GM18511 (cell line): Measurements from ENCODE around the gene HOTAIR.

Source experiments
- ATAC-seq: cut with Tn5 transposase; IDR thresholded peaks from one replicate; pipeline ENCODE4 v1.9.1; 2021; ENCODE audit warnings: mild to moderate bottlenecking, moderate library complexity; ENCODE audit not compliant: unreplicated experiment

The HOTAIR gene

DNA sequence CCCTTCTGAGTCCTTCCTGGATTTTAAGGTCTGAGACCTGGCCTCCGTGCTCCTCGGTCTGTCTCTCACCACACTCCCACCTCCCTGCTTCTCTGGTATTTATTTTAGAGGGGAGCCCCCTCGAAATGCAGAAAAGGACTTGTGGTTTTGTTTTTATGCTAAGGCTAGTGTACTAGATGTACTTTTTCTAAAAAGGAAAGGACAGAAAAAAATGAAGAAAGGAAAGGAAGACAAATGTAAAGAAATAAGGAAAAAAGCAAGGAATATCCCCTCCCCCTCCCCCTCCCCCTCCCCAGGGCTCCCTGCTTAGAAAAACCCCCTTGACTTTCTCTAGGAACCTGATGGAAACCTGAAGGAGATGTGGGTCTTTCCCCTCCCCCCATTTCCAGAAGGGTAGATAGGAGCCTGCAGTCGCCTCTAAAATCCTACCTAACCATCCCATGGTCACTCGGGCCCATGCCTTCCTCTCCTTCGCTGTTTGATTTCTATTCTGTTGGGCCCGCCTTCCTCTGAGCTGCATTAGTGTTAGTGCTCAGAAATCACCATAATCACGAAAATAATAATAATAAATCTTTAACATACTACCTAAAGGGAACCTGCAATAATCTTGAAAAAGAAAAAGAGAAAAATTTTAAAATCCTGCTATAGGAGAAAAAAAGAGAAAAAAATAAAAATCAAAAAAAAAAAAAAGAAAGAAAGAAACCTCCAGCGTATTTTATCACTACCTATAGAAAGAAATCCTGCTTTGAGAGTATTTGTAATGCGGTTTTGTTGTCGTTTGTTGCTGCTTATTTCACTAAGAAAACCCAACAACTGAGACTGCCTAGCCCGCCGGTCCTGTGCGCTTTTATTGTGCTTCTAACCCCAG is 37.1 kb upstream of the HOTAIR start:
- no peak for ATAC-seq

DNA sequence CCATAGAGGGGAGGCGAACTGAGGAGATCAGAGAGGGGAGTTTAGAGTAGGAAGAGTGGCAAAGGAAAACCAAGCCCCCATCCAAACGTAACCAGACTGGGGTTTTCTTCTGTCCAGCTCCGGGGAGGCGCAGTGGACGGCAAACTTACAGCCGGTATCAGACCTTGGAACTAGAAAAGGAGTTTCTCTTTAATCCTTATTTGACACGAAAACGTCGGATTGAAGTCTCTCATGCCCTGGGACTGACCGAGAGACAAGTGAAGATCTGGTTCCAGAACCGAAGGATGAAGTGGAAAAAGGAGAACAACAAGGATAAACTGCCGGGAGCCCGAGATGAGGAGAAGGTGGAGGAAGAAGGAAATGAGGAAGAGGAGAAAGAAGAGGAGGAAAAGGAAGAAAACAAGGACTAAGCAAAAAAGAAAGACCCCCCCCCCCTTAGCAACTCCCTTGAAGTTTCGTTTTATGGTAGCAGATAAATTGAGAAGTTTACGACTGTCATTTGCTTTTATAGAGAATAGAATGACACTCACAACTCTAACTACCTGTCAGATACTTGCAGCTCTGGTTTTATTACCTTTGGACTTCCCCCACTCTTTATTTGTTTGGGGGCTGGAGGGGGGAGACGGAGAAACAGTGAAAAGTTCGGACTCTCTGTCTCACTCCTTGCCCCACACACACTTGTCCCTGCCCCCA is 36.4 kb upstream of the HOTAIR start:
- ATAC-seq: no peak

DNA sequence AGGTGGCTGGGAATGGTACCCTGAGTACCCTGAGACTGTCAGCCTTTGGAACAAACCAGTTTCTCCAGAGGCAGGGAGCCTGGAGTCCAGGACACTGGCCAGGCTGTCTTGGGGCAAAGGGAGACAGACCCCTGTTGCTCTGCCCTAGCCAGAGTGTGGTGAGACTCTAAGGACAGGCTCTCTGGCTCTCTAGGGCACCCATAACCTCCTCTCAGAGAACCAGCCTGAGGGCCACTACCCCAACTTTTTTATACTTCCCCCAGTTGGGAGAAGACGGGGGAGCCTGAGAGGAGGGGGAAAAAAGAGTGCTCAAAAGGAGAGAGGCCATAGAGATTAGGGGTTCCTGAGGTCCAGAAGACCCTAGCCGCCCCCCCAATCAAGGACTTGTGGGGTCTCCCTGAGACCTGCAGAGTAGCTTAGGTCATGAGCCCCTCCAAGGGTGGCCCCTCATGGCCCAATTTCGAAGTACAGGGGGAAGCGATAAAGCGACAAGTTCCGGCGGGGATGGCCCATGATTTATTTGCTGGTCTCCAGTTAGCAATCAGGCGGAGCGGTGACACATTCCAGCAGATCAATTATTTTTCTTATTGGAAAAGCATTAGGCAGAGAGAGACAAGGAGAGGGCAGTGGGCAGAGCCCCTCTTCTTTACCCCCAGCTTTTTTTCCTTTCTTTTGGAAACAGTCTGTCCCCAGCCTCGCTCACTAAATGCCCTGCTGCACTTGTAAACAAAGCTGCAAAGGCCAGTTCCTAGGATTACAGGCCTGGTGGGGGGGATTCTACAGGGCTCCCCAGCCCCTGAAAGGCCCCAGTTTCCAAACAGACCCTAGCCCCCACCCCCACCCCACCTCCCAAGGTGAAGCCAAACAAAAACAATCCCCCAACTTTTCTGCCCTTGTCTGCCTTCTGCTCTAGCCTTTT is 35.6 kb upstream of the HOTAIR start:
- ATAC-seq: no peak

DNA sequence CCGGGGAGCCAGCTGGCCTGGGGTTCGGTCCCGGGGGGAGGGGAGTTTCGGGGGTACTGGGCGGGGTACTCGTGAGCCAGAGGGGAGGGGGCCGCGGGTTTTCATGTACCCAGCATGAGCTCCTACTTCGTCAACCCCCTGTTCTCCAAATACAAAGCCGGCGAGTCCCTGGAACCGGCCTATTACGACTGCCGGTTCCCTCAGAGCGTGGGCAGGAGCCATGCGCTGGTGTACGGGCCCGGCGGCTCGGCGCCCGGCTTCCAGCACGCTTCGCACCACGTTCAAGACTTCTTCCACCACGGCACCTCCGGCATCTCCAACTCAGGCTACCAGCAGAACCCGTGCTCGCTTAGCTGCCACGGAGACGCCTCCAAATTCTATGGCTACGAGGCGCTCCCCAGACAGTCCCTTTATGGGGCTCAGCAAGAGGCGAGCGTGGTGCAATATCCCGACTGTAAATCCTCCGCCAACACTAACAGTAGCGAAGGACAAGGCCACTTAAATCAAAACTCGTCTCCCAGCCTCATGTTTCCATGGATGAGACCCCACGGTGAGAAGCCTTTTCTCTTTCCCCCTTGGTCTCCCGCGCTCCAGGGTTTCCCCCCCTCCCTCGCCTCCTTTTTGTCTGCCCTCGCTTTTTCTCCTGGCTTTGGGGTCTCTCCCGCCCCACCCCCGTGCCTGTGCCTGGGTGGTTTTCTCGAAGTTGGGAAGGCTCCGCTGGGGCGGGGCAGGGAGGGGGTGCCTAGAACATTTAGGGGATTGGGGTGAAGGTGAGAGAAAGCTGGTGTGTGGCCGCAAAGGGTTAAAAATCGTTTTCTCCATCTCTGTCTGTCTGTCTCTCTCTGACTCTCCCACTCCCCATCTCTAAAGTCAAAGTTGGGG is 34.7 kb upstream of the HOTAIR start:
- ATAC-seq: no peak

DNA sequence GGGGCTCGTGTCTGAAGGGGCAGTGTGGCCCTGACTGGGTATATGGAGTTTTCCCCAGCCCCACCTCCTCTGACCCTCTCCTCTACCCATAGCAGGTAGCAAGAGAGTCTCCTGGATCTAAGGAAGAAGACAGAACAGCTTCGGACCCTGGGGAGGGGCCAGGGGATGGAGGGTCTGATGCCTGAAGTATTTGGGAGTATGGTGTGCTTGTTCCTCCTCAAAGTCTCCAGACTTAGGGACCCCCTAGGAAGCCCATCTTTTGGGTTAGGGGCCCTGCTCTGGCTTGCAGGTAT is 33.5 kb upstream of the HOTAIR start:
- no peak for ATAC-seq

DNA sequence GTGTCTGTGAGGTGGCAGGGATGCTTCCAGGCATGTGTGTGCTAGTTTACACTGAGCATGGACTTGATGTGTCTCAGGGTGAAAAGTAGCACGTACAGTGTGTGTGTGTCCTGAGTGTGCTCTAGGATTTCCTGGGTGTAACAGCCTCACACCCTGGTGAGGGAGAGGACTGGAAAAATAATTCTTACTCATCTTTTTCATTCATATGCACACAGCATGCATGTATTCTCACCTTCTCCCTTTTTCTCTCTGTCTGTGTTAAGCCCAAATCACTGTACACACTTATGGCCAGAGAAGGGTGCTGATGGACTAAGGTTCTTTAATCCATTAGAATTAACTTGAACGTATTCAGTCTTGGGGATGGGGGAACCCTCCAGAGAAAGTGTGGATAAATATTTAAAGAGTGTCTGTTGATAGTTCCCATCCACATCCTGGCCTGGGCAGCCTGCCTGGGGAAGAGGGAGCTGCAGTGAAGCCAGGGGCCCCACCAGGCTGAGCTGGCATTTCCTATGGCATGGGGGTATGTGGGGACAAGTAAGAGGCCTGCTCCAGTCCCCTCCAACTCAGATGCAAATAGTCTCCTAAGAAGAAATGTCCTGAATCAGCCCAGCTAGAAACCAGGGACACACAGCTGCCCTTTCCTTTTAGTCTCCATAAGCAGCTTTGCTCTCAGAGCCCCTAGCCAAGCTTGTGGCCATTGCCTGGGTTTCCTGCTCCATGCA is 32.9 kb upstream of the HOTAIR start:
- ATAC-seq: no peak

DNA sequence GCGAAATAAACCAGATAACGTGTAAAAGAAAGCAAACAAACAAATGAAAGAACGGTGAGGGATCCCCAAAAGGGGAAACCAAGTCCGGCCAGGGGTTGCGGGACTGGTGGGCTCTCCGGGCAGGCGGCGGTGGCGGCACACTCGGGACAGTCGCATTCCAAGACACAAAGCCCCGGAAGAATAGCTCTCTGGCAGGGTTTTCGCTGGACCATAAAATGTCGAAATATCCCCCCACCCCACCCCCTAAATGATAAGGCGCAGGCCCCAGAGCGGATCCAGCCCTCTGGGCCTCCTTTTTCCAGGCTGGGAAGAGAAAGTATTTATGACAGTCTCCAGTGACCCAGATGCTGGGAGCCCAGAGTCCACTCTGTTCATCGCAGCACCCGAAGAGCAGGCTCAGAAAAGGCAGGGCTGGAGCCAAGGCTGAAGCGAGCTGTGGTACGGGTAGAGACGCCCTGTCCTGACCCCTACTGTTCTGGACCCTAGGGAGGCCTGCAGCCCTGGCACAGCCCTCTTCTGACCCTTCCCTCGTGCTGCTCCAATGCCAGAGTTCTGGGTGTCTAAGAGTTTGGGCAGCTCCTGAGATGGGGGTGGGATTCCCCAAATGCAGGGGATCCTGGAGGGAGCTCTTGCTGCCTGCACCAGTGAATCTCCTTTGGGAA is 31.9 kb upstream of the HOTAIR start:
- ATAC-seq: no peak

DNA sequence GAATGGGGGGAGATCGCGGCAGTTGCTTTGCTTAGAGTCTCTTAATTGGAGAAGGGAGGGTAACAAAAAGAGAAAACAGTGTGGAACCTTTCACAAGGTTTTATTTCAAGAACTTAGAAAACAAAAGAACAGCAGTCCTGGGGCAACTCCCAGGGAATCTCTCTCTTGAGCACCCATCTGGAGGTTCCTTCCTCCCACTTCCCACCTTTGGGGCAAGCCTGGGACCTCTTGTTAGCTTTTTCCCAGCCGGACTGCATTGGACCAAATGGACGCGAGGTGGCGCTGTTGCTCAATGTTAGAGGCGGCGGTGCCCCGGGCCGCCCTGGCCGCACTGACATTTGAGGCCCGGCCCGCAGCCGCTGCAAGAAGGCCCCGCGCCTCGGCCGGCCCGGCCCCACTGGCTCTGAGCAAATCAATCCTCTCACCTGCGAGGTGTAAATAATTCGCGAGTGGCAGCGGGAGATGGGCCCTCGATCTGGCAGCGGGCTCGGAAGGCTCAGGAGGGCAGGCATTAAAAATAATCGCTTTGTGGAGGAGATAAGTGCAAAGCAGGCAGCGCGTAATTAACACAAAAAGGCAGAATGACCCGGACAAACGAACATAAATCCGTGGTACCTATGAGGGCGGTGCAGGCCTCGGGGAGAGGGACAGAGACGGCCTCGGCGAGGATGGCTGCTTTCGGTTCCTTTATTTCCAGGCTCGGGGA is 31.3 kb upstream of the HOTAIR start:
- ATAC-seq: peak; percentile 71

DNA sequence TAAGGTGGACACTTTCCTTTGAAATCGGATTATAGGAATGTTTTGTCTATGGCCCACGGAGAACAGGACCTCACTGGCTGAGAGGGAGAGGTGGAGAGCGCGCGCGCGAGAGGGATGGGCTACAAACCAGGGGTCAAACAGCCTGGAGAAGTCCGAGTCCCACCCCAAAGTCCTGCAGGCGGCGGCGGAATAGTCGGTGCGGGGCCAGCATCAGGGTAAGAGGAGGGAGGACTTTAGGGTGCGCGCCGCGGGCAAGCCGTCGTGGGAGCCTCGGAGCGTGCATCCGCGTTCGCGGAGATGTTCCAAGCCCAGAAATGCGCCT is 30.7 kb upstream of the HOTAIR start:
- no peak for ATAC-seq

DNA sequence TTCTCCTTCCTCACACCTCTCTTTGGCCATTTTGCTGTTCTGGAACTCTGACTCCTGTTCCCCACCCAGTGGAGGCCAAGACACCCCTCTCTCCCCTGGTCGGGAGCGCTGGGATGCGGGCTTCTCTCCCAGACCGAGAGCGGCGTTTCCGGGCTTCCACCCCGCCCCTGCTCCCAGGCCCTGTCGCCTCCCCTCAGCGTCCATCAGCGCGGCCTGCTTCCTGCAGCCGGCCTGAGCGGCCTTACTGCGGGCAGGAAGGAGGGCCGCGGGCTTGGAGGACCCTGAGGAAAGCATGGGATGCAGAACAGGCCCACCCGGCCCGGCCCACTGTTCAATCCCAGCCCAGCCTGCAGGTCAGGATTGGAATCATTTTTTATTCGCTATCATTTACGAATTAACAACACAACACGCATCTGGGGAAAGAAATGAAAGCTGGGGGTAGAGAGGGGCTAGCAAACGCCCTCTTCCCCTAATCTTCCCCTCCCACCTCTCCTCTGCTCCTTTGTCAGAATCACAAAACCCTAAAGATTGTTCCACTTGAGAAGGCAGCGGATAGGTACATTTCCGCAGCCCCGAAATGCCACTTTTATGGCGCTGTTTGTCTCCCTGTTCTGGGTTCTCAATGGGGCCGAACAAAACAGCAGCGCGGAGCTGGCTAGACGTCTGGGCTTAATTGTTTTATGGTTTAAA is 30.2 kb upstream of the HOTAIR start:
- ATAC-seq: no peak

DNA sequence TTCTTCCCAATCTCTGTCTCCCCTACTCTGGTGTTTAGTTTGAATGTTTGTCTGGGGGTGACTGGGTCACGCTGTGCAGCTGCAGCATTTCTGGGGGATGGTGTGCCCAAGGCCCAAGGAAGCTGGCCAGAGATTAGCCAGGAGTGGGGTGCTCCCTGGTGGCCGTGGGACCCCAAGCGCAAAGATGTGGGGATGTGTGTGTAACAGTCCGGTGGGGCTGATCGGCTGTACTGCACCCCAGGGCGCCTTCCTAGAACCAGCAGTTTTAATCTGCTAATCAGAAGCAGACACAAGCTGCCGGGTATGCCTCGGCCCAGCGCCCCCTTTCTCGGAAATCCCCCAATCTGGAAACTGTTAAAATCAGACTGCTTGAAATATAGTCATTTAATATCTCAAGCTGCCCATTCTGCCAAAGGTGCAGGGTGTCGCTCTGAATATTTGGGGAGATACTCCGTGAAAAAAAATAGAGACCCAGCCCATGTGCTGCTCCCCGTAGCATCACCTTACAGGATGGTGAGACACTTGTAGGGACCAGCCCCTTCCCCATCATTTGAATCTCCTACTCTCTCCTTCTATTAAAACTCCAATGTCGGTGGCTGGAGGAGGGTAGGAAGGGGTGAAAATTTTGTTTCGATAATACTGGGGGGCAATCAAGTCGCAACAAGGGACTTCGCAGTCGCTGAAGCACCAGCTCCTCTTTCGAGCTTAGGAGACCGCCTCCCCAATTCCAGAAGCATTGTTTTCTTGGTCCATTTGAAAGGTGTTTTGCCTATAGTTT is 29.5 kb upstream of the HOTAIR start:
- ATAC-seq: no peak

DNA sequence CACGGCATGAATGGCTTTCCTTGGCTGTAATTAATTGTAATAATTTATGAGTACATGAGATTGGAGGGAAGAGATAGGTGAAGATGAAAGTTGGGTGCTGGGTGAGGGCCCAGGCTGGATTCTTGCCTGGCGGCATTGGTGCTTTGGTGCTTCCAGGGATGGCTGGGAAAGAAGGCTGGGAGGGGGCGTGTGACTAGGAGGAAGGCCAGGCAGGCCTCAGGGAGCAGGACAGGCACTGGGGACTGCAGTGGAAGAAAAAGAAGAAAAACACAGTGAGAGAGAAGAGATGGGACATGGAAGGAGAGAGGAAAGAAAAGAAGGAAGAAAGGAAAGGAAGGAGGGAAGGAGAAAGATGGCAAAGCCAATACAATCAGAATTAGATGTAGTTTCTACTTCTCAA is 28.9 kb upstream of the HOTAIR start:
- ATAC-seq: no peak

DNA sequence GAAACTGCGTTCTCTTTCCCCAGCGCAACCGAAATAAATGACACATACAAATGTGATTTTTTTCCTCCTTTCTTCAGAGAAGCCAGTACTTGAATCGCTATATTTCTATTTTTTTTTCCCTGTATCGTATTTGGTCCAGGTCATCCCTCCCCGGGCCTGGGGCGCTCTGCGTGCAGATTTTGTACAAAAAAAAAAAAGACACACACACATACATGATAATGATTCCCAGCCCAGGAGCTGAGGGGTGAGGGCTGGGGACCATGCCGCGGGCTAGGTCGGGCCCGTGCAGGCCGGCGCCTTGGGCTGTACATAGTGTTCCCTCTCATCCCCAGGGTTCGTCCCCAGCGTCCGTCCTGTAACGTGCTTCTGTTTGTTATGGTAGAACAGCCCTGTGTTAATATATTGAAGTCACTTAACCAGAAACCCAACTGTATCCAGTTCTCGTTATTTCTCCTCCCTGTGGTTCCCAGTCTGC is 28.2 kb upstream of the HOTAIR start:
- no peak for ATAC-seq

DNA sequence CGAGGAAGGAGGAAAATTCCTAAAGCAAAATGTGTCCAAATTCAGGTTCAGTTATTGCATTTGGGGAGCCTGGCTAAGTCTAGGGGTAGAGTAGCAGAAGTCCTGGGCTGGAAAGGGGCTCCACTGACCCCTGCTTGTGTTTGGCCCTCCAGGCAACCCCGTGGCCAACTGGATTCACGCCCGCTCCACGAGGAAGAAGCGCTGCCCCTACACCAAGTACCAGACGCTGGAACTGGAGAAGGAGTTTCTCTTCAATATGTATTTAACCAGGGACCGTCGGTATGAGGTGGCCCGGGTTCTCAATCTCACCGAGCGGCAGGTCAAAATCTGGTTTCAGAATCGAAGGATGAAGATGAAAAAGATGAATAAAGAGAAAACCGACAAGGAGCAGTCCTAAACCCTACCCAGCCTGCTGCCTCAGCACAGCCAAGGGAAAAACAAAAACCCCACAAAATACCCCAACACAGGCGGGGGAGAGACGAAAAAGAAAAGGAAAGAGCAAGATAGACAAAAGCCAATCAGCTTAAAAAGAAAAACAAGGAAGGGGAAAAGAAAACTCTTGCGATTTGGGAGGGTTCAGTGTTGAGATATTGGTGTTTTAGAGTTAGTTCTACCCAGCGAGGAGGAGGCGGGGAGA is 27.6 kb upstream of the HOTAIR start:
- ATAC-seq: no peak

DNA sequence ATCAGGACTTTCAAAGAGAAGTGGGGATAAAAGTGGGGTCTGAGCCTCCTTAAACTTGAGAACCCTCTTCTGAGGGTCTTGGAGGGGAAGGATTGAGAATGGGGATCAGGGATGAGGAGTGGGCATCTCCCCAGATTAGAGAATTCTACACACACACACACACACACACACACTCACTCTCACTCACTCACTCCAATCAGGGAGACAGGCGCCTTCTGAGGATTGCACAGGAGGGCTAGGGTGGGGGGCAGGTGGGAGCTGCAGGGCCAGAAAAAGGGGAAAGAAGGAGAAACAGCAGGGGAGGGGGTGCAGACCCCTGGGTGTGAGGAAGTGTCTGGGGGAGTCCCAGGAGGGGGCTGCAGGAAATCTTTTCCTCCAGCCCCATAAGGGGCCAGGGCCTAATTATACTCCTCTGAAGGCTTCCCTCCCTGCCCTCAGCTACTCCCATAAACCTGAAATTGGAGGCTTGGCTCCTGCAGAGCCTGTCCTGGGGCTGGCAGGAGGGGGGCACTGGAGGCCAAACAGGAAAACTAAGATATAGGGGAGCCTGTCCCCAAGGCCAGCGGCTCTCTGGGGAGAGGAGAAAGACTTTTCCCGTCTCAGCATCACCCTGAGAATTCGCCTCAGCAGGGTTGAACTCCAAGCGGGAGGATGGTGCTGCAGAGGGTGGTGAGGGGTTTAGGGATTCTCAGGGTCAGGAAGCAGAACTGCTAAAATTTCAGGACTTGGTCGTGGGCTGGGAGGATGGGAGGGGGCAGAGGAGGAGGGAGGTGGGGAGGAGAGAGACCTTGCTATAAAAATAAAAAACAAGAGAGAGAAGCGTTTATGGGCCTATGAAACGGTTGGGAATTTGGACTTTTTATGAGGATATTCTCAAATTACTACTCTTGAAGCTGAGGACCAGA is 26.8 kb upstream of the HOTAIR start:
- no peak for ATAC-seq
